Transverse colon (tissue), 3 donors: ENCODE results near the gene BMPR1B.

Experiments
- CTCF ChIP-seq, 5 experiments: fragments of 200-600 bp in 3 of 5; fragments of 450-650 bp in 2 of 5; sonication (generic) in 3 of 5; IDR thresholded peaks; 1 replicate in 2 of 5; 2 replicates in 3 of 5; pipeline ENCODE4 v1.5.1; 2016 to 2017; ENCODE audit warnings: antibody characterized with exemption in 5 of 5, inconsistent platforms in 3 of 5, mild to moderate bottlenecking in 2 of 5, moderate library complexity in 1 of 5
- EP300 ChIP-seq: sonication (generic); formaldehyde crosslinking; IDR thresholded peaks from one replicate; pipeline ENCODE4 v1.6.1; 2017; ENCODE audit warnings: antibody characterized with exemption, low read depth

GRCh38 chr4:95141361-95141760, 383.6 kb downstream of the BMPR1B start:
- TF ChIP-seq CTCF (IDR thresholded peaks at IDR 0.05) (no peak), EP300 (no peak)
